ENCODE data around the gene RBM22. TPM values are rescaled to one million over a fixed set of nuclear protein-coding genes. Genes with fewer than 3 reads are reported as not detected.
A peak's percentile ranks its signal among the peaks of the same experiment; 100 is the strongest.

Gene RBM22
- total RNA-seq, 1 donor from 2014 or later: 14.1 TPM

DNA sequence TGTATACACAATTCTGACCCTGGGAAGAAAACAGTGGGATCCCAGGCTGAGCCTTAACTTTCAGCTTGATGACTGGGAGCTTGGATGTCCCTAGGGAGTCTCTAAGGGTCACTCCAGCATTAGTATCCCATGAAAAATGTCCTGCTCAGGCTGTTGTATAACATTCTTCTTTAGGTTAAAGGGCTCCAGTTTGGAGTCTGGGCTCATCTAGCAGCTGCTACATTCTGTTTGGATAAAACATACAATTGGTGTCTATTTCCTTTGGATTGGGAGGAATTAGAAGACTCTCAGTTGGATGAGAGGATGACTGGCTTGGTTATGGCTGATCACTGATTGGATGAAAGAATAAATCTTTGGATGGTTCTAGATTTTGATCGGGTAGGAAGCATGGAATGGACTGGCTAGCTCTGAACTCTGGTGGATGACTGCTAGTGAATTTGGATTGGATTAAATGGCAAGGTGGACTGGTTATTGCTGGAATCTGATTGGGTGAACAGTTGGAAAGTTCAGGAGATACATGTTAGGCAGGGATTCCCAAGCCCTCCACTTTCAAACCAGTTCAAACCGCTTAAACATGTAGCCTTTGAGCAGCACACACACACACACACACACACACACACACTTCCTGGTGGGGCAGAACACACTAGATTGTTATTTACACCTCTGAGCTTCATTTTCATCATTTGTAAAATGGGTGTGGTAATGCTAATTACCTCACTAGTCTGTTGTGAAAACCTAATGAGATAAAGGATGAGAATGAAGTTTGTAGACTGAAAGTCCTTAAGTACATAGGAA lies 46.9 kb downstream of the RBM22 start:
- no peak for DNase-seq (ENCODE audit: low spot score)
- no peak for ATAC-seq

DNA sequence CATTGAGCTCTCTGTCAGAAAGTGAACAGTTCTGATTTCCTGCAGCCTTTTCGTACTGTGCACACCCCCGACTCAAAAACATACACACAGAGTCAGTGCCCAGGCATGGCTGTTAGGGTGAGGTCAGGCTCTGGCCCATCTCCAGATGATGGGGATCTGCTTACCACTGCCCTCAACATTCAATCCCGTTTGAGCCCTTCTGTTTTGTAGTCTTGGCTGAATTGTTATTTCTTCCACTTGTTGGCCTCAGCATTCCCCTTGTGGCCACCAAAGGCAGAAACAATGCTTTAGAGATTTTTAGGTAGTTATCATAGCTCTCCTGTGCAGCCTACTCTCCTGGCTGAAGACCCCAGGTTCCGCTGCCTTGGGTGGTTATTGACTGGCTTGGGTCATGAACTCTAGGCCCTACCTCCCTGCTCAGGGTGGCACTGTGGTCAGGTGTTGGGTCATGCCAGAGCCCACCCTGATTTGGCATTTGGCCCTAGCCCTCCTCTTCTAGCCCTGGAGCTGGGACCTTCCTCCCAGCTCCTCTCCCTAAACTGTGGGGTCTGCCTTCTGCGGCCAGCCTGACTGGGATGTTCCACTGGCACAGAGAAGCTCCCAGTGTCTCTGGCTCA lies 47.6 kb downstream of the RBM22 start:
- ATAC-seq (no peak), DNase-seq (ENCODE audit: low spot score) (no peak)

DNA sequence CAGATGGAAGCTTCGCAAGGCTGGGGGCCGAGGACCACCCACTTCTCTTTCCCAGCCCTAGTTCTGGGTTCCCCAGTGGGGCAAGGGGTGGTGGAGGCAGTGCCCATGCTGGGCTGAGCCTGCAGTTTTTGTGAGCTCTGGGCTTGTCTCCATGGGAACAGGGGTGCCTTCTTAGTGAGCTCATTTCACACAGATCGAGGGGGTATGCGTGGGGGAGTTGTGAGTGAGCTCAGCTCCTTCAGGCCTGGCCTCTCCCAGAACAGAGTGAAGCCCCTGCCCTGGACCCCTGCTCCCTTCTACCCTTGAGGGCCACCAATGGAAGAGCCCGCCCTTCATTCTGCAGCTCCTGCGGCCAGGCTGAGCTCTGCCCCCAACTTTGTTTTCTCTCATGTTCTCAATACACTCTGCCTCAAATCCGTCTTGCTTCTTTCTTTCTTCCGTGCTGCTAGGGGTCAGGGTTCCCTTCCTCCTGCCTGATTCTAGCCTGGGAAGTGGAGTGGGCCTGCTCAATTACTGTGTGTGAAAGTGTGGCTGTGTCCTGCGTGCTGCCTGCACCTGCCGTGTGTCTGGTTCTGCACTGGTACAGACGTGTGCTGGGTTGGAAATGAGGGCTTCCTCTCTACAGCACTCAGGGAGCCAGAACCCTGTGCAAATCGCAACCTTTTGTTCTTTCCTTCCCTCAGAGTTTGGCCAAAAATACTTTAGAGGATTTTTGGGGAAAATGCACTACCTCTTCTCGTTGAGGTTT lies 48.8 kb downstream of the RBM22 start:
- ATAC-seq (no peak), DNase-seq (ENCODE audit: low spot score) (no peak)

DNA sequence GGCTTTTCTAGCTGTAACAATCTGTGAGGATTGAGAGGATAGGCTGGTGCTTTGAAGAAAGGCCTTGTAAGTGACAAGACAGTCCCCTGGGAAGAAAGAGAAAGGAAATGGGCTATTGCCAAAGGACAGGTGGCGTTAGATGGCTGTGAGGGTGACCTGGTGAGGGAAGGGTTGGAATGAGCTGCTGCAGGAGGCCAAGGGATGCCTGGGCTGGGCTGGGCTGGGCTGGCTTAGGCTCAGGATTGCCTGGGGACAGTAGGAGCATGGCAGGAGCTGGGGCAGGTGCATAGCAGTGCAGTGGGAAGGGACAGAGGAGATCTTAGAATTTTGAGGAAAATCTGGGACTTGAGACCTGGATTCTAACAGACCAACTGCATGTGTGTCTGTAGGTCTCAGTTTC lies 49.5 kb downstream of the RBM22 start:
- DNase-seq (ENCODE audit: low spot score) (no peak), ATAC-seq (no peak)

DNA sequence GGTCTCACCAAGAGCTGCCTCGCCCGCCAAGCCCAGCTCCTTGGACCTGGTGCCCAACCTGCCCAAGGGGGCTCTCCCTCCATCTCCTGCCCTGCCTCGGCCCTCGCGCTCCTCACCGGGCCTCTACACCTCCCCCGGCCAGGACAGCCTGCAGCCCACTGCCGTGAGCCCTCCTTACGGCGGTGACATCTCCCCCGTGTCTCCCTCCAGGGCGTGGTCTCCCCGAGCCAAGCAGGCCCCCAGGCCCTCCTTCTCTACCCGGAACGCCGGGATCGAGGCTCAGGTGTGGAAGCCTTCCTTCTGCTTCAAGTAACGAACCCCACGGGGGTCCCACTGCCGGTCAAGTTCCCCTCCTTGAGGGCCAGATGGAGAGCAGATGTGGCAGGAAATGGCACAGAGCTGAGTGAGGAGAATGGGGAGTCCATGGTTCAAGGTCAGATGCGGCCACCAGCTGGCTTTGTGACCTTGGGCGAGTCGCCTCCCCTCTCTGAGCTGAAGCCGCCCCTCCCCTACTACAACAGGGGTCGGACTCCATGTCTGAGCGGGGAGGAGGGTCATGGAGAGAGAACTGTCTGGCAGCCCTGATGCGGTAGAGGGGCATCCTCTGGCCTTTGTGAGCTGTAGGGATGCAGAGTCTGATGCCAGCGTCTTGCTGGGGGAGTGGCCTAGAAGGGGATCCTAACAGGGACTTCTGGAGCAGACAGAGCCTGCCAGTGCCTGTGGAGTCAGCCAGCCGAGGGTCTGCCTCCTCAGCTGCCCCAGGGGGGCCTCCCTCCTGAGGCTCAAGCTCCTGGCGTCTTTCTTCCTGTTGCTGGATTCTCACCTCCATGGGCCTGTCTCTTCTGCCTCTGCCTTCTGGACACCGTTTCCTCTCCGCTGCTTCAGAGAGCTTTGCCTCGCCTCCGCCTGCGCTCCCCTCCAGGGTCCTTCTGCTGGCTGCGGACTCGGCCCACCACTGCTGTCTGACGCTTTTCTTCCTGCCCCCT lies 50.5 kb downstream of the RBM22 start:
- ATAC-seq (no peak), DNase-seq (ENCODE audit: low spot score) (no peak)

DNA sequence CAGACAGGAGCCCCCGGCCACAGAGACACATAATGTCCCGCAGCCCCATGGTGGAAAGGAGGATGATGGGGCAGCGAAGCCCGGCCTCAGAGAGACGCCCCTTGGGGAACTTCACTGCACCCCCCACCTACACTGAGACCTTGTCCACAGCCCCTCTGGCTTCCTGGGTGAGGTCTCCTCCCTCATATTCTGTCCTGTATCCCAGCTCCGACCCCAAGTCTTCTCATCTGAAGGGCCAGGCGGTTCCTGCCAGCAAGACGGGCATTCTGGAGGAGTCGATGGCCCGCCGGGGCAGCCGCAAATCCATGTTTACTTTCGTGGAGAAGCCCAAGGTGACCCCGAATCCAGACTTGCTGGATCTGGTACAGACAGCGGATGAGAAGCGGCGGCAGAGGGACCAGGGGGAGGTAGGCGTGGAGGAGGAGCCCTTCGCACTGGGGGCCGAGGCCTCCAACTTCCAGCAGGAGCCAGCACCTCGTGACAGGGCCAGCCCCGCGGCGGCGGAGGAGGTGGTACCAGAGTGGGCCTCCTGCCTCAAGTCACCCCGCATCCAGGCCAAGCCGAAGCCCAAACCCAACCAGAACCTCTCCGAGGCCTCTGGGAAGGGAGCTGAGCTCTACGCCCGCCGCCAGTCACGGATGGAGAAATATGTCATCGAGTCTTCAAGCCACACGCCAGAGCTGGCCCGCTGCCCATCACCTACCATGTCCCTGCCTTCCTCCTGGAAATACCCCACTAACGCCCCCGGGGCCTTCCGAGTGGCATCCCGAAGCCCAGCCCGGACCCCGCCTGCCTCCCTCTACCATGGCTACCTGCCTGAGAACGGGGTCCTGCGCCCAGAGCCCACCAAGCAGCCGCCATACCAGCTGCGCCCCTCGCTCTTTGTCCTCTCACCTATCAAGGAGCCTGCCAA lies 51.5 kb downstream of the RBM22 start:
- DNase-seq (ENCODE audit: low spot score) (no peak), ATAC-seq (no peak)

DNA sequence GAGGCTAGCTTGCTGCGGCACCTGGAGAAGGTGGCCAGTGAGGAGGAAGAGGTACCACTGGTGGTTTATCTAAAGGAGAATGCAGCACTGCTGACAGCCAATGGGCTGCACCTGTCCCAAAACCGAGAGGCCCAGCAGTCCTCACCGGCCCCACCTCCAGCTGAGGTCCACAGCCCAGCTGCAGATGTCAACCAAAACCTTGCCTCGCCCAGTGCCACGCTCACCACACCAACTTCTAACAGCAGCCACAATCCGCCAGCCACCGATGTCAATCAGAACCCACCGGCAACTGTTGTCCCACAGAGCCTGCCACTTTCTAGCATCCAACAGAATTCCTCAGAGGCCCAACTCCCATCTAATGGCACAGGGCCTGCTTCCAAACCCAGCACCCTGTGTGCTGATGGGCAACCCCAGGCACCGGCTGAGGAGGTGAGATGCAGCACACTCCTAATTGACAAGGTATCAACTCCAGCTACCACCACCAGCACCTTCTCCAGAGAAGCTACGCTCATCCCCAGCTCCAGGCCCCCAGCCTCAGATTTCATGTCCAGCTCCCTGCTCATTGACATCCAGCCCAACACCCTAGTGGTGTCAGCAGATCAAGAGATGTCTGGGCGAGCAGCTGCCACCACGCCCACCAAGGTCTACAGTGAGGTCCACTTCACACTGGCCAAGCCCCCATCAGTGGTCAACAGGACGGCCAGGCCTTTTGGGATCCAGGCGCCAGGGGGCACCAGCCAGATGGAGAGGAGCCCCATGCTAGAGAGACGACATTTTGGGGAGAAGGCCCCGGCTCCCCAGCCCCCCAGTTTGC lies 52.4 kb downstream of the RBM22 start:
- DNase-seq (ENCODE audit: low spot score) (no peak), ATAC-seq (no peak)

DNA sequence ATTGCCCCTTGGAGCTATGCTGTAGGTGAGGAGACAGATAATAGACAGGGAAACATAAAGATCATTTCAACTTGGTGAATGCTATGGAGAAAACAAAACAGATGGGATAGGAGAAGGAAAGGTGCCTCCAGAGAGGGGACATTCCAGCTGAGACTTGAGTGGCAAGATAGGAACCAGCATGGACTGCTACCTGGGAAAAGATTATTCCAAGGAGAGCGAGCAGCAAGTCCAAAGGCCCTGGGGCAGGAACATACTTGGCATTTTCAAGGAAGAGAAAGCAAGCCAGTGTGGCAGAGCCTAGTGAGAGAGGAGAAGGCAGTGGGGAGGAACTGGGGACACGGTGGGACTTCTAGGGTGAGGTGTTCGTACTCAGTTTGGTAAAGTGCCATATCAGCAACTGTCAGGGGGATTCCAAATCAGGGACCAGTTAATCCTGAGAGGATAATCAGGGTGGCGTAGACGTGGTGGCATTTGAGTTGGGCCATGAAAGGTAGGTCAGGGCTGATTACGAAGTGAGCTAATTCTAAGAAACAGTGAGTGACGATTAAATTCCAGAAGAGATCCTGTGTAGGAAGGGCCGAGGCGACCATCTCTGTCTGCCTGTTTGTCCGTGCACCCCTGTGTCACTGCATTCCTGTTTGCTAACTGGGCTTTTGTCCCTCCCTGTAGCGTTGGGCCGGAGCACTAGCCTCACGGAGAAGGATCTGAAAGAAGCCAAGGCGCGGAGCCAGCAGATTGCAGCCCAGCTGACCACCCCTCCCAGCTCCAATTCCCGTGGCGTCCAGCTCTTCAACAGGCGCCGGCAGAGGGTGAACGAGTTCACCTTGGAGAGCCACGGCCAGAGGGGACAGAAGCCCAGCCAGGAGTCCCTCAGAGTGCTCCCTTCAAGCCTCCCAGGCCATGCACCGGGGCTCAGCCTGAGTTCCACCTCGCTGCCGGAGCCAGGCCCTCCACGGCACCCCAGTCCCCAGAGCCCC lies 53.3 kb downstream of the RBM22 start:
- no peak for DNase-seq (ENCODE audit: low spot score)

DNA sequence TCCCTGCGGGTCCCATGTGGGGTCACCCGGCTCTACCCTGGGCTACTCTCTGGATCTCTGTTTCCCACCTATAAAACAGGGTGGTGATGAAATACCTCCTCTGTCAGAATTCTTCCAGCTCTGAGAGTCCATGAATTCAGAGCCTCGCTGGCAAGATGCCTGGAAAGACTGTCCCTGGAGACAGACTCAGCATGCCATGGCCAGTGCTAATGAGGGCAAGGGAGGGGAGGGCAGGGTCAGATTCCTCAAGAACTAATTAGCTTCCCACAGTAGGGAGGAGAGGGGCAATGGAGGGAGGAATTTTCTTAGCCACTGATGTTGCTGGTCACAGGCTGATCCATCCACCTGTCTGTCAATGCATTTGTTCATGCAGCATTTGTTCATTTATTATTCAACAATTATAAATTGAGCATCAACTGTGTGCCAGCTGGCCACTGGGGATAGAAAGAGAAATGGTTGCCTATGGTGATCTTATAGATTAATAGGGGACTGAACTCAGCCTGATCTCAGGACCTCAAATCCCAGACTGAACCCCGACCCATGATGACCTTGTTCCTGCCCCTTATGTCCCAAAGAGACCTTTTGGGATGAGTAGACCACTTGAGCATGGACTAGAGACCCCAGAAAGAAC lies 55.7 kb downstream of the RBM22 start:
- peak; percentile 17 for ATAC-seq
- DNase-seq (ENCODE audit: low spot score): no peak

More for the DNA sequence above, 53.3 kb downstream of the RBM22 start:
- ATAC-seq: peak; percentile 15

DNA sequence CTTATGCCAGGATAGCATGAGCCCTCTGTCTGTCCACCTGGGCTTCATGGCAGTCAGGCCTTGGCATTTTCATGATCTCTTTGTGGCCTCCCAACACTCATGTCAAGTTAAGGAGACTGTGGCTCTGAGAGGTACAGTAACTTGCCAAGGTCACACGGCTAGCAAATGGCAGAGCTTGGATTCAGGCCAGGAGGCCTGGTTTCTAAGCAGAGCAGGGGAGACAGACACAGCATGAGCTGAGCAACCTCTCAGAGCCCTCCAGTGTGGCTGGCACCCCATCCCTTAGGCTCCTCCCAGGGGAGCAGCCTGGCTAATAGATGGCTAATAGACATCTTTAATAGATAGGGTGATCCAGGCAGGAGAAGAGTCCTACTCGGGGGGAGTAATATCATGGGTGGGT lies 56.3 kb downstream of the RBM22 start:
- ATAC-seq: no peak
- DNase-seq (ENCODE audit: low spot score): no peak

DNA sequence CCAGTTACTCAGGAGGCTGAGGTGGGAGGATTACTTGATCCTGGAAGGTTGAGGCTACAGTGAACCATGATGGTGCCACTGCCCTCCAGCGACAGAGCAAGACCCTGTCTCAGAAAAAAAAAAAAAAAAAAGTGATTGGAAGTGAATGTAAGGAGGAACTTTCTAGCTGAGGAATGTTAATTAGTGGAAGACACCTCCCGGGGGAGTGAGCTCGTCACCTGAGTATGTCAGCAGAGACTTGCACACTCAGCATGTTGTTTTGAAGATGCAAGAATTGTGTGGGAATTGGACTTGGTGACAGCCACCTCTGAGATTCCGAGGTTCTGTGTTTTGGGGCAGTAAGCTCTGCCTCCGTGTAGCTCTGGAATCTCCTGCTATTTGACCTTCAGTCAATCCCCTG lies 56.8 kb downstream of the RBM22 start:
- no peak for DNase-seq (ENCODE audit: low spot score)
- ATAC-seq: no peak

DNA sequence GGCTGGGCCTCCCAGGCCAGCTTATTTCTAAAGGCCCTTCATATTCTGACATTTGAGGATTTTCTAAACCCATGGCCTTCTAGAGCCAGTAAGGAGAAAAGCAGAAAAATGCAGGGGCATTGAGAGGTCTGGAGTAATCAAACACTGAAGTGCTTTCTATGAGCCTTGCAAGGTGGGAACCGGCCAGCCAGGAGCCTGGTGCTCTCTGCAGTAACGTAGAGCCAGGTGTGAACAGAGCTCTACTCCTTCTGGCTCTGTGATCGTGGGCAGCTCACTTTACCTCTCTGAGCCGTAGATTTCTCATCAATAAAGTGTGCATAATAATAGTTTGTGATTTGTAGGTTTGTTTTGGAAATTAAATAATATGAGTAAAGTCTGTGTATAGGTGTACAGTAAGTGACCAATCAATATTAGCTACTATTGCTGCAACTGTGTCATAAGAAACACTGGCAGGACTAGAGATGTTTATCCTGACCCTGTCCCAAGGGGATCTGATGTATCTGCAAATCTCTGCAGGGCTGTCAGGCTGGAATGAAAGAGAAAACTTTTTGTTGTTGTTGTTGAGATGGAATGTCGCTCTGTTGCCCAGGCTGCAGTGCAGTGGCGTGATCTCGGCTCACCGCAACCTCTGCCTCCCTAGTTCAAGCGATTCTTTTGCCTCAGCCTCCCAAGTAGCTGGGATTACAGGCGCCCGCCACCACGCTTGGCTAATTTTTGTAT lies 57.7 kb downstream of the RBM22 start:
- ATAC-seq: no peak
- DNase-seq (ENCODE audit: low spot score): no peak

DNA sequence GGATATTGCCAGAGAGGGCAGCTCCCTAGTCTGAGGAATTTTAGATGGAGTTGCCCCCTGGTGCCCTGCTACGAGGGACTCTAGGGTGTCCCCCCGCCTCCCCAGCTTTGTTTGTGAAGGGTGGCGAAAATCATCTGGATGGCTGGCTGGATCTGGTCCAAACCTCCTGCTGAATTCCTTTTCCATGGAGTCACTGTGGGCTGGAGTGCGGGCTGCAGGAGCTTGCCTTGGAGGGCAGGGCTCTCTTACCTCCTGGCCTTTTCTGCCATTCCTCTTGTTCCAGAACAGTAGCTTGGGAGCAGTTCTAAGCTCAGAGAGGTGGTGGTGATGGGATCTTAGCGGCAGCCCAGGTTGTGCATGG lies 58.3 kb downstream of the RBM22 start:
- peak; percentile 3 for ATAC-seq
- no peak for DNase-seq (ENCODE audit: low spot score)

DNA sequence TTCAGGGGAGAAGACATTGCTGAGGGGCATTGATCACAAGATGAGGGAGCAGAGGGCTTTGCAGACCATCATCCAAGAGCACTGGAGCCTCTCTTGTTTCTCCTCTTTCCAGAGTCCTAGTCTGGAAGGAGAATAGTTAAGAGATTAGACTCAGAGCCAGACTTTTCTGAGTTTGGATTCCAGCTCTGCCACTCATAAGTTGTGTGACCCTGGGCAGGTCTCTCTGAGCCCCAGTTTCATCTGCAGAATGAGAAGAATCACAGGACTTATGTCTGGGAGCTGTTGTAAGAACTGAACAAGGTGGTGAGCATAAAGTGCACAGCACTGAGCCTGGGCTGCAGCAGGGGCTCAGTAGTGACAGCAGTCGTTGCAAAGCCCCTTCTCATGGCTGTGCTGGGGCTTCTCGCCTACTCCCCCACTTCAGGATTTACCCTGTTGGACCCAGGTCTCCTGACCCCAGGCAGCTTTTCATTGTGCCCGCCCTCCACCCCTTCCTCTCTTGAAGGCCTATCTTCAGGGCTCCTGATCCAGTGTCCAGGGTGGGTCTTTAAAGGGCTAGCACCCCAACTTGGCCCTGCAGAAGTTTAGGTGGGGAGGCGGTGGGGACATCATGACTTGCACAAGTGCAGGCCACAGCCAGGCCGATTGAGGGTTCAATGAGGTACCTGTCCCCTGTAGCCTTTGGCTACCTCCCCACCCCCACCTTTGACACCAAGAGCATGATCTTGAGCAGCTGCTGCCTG lies 58.9 kb downstream of the RBM22 start:
- no peak for ATAC-seq
- DNase-seq (ENCODE audit: low spot score): no peak

DNA sequence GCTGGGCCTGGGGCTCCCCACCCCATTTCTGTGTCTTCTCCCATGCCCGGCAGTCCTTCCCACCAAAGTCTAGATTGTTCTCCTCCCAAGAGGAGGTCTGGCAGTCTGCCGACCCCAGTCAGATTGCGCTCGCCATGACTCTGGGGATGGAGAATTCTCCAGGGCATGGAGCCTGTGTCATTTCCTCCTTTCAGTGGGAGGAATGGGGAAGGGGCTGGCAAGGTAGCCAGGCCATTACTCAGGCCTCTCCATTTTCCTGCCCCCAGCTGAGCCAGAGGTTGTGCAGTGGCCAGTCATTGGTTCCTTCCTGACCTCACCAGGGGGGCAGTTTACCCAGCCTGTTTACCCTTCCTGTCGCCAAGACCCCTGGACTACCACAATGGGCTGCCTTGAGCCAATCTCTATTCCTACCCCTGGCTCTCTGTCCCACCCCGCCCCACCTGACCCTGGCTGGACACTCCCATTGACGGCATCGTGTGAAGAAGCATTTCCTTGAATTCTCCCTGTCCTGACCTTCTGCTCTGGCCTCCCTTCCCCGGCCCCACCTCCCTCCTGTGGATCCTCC lies 59.8 kb downstream of the RBM22 start:
- DNase-seq (ENCODE audit: low spot score) (no peak), ATAC-seq (peak; percentile 7)
